RCC 7860 (cell line): ENCODE results near the gene RACK1.
"Not testable (repeated sequence)": the region's sequence is repeated elsewhere in the genome, so short reads cannot be mapped to it uniquely, and the experiment has no call there.

Experiments used
- DNase-seq: peaks from one replicate; pipeline ENCODE4 v3.0.0-alpha.2; 2015; ENCODE audit warnings: low spot score
- FAIRE-seq: peaks from 2 replicates; lab custom pipeline; 2012; peaks lifted over from hg19 to GRCh38; lab: Jason Lieb, UNC

Gene RACK1

GRCh38 chr5:181243564-181244343 lies at the start of gene RACK1:
RACK1 (minus strand) TSS chr5:181243906; CDS start chr5:181243800, 106 bp downstream.
- peak; percentile 79 for DNase-seq
- no peak for FAIRE-seq

GRCh38 chr5:181287331-181287730 lies 43.6 kb upstream of the RACK1 start:
- DNase-seq, FAIRE-seq: not testable (repeated sequence)

- not testable (repeated sequence) for DNase-seq, FAIRE-seq
Measured at GRCh38 chr5:181285962-181286705, 42.4 kb upstream of the RACK1 start.

GRCh38 chr5:181283841-181284755 lies 40.4 kb upstream of the RACK1 start:
- not testable (repeated sequence) for FAIRE-seq, DNase-seq

GRCh38 chr5:181283347-181283746 lies 39.6 kb upstream of the RACK1 start:
- DNase-seq (peak; percentile 24), FAIRE-seq (no peak)

- DNase-seq (no peak), FAIRE-seq (no peak)
Measured at GRCh38 chr5:181282874-181283273, 39.2 kb upstream of the RACK1 start.

GRCh38 chr5:181282415-181282814 lies 38.7 kb upstream of the RACK1 start:
- not testable (repeated sequence) for DNase-seq, FAIRE-seq

- DNase-seq (no peak), FAIRE-seq (no peak)
Measured at GRCh38 chr5:181281984-181282316, 38.2 kb upstream of the RACK1 start.

- FAIRE-seq (no peak), DNase-seq (no peak)
Measured at GRCh38 chr5:181281077-181281983, 37.6 kb upstream of the RACK1 start.

- FAIRE-seq (no peak), DNase-seq (no peak)
Measured at GRCh38 chr5:181280251-181280762, 36.6 kb upstream of the RACK1 start.

- not testable (repeated sequence) for FAIRE-seq, DNase-seq
Measured at GRCh38 chr5:181273433-181273744, 29.7 kb upstream of the RACK1 start.

GRCh38 chr5:181271081-181271480 lies 27.4 kb upstream of the RACK1 start:
- DNase-seq (no peak), FAIRE-seq (no peak)

GRCh38 chr5:181267907-181268306 lies 24.2 kb upstream of the RACK1 start:
- DNase-seq, FAIRE-seq: not testable (repeated sequence)

- FAIRE-seq, DNase-seq: not testable (repeated sequence)
Measured at GRCh38 chr5:181267291-181267904, 23.7 kb upstream of the RACK1 start.

GRCh38 chr5:181265092-181265671 lies 21.5 kb upstream of the RACK1 start:
- no peak for FAIRE-seq
- no peak for DNase-seq

- DNase-seq, result no peak
- FAIRE-seq, result no peak
Measured at GRCh38 chr5:181263633-181264032, 19.9 kb upstream of the RACK1 start.

GRCh38 chr5:181261320-181262049 lies 17.8 kb upstream of the RACK1 start:
- FAIRE-seq (no peak), DNase-seq (peak; percentile 57)

GRCh38 chr5:181260720-181261319 lies 17.1 kb upstream of the RACK1 start, which contains the start of gene TRIM52:
TRIM52 (minus strand) TSS chr5:181261143; CDS start chr5:181260813, 330 bp downstream.
- FAIRE-seq (no peak), DNase-seq (peak; percentile 82)
